Measurements from ENCODE around the gene FAM193A. TPM values are rescaled to one million over a fixed set of nuclear protein-coding genes. Genes with fewer than 3 reads are reported as not detected.

FAM193A gene
- total and polyA plus RNA-seq, 2 donors (not counting 1 experiment from before 2014, with no cell fraction given) = 16.0 to 62.7 TPM

DNA sequence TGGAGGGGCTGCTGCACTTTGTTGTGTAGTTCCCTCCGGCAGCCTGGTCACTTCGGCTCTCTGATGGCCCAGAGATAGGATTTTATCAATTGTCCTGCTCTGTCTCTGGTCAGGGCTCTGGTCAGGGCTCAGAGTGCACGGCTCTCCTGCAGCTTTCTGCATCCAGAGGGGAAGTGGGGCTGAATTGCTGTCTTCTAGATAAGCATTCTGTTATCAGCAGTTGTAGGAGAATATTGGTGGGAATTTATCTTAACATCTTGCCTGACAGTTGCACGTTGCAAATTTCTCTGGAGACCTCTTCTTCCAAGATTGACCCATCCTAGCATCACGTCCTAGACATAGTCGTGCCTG lies 62.8 kb downstream of the FAM193A start:
- H3K79me2 ChIP-seq (ENCODE audit: control insufficient read depth, insufficient read depth, low read length) = peaks cover 93% of the 10 kb centered on the region
- 52% methylated on average over 6 of the region's 6 CpGs for WGBS (ENCODE audit: insufficient coverage)
- H3K4me1 ChIP-seq (ENCODE audit: control insufficient read depth in 2 of 2, insufficient read depth in 2 of 2, low read length in 2 of 2) = peaks cover 42 to 47% of the 10 kb centered on the region in 2 donors
- H3K4me3 Mint-ChIP-seq = peak overlapping the region; percentile 42
- H3K27me3 Mint-ChIP-seq = no peaks in the 10 kb centered on the region
- no peaks in the 10 kb centered on the region for H3K9me3 Mint-ChIP-seq (ENCODE audit: insufficient read depth)
- no peaks in the 10 kb centered on the region for H3K9me3 ChIP-seq (ENCODE audit: control extremely low read depth in 1 of 3, control insufficient read depth in 2 of 3, insufficient read depth in 1 of 3, low read length in 2 of 3)
- no peak overlapping the region for H2AFZ ChIP-seq (ENCODE audit: insufficient read depth, low read depth, low read length, poor library complexity, severe bottlenecking)
- peak overlapping the region; percentile 10 for H3K9ac ChIP-seq (ENCODE audit: low read length)
- no peak for ATAC-seq (ENCODE audit: low read depth)
- intact Hi-C loops (cut with micrococcal nuclease) = loop anchor here (2.0 to 5.0 kb wide), 3 partner anchors 47 to 363 kb away; partner anchors contain the start of genes GRK4 and NOP14
- H3K4me2 ChIP-seq (replicated peaks; ENCODE audit: low read depth, low read length, poor library complexity, severe bottlenecking) = peak overlapping the region; percentile 60
- CTCF ChIA-PET = interaction anchor here (0.6 to 1.9 kb wide), 21 partner anchors 22 to 440 kb away, joined by 3 to 6 read pairs (median 3); no protein-coding TSS in a partner anchor
- peaks cover 56% of the 10 kb centered on the region for H3K4me1 Mint-ChIP-seq
- H3K27ac ChIP-seq (ENCODE audit: low read length in 2 of 2) = peak overlapping the region; percentile 51 to 67
- H3K36me3 ChIP-seq (replicated peaks in 1 of 2; ENCODE audit: control extremely low read depth in 1 of 2, control insufficient read depth in 1 of 2, extremely low read depth in 1 of 2, insufficient read depth in 2 of 2, low read length in 1 of 2) = peaks cover 0 to 3% of the 10 kb centered on the region in 2 experiments
- no peak for TF ChIP-seq EZH2 (IDR thresholded peaks at IDR 0.05; ENCODE audit: borderline replicate concordance, insufficient read depth, low read depth, low read length, poor library complexity, severe bottlenecking)
- TF ChIP-seq, protein P1, sequence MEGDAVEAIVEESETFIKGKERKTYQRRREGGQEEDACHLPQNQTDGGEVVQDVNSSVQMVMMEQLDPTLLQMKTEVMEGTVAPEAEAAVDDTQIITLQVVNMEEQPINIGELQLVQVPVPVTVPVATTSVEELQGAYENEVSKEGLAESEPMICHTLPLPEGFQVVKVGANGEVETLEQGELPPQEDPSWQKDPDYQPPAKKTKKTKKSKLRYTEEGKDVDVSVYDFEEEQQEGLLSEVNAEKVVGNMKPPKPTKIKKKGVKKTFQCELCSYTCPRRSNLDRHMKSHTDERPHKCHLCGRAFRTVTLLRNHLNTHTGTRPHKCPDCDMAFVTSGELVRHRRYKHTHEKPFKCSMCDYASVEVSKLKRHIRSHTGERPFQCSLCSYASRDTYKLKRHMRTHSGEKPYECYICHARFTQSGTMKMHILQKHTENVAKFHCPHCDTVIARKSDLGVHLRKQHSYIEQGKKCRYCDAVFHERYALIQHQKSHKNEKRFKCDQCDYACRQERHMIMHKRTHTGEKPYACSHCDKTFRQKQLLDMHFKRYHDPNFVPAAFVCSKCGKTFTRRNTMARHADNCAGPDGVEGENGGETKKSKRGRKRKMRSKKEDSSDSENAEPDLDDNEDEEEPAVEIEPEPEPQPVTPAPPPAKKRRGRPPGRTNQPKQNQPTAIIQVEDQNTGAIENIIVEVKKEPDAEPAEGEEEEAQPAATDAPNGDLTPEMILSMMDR (IDR thresholded peaks at IDR 0.05) = no peak
- DNase-seq = no peak
- H4K20me1 ChIP-seq (ENCODE audit: control insufficient read depth, insufficient read depth, low read length, poor library complexity, severe bottlenecking) = peaks cover 54% of the 10 kb centered on the region
- POLR2A ChIA-PET = interaction anchor here (0.7 kb wide), 2 partner anchors 27 to 381 kb away, joined by 3 read pairs; no protein-coding TSS in a partner anchor
- H3K27ac Mint-ChIP-seq = peak overlapping the region; percentile 91
- peak overlapping the region in 1 of 5 experiments; percentile 8 for H3K4me3 ChIP-seq (ENCODE audit: control extremely low read depth in 1 of 5, extremely low read depth in 1 of 5, insufficient read depth in 1 of 5, low read depth in 2 of 5, low read length in 4 of 5)
- no peaks in the 10 kb centered on the region for H3K27me3 ChIP-seq (replicated peaks in 1 of 4; ENCODE audit: control extremely low read depth in 1 of 4, control insufficient read depth in 3 of 4, insufficient read depth in 4 of 4, low read length in 3 of 4)

DNA sequence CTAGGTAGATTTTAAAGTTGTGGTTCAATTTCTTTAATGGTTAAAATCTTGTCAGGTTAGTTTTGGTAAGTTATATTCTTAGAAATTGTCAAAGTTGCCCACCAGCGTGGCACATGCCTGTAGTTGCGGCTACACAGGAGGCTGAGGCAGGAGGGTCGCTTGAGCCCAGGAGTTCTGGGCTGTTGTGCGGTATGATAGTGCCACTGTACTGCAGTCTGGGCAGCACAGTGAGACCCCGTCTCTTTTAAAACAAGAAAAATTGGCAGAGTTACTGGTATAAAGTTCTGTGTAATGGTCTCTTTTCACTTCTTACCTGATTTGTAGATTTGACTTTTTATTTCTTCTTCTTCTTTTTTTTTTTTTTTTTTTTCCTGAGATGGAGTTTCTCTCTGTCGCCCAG lies 64.4 kb downstream of the FAM193A start:
- Mint-ChIP-seq H3K4me3 (peak overlapping the region; percentile 54), H3K4me1 (peaks cover 61% of the 10 kb centered on the region), H3K9me3 (ENCODE audit: insufficient read depth) (no peaks in the 10 kb centered on the region), H3K27me3 (no peaks in the 10 kb centered on the region), H3K27ac (peak overlapping the region; percentile 91)
- Histone ChIP-seq H3K4me3 (ENCODE audit: control extremely low read depth in 1 of 5, extremely low read depth in 1 of 5, insufficient read depth in 1 of 5, low read depth in 2 of 5, low read length in 4 of 5) (no peak overlapping the region), H3K79me2 (ENCODE audit: control insufficient read depth, insufficient read depth, low read length) (peaks cover 93% of the 10 kb centered on the region), H4K20me1 (ENCODE audit: control insufficient read depth, insufficient read depth, low read length, poor library complexity, severe bottlenecking) (peaks cover 55% of the 10 kb centered on the region), H2AFZ (ENCODE audit: insufficient read depth, low read depth, low read length, poor library complexity, severe bottlenecking) (no peak overlapping the region), H3K9me3 (ENCODE audit: control extremely low read depth in 1 of 3, control insufficient read depth in 2 of 3, insufficient read depth in 1 of 3, low read length in 2 of 3) (no peaks in the 10 kb centered on the region), H3K4me1 (ENCODE audit: control insufficient read depth in 2 of 2, insufficient read depth in 2 of 2, low read length in 2 of 2) (peaks cover 51 to 57% of the 10 kb centered on the region in 2 donors), H3K9ac (ENCODE audit: low read length) (no peak overlapping the region), H3K36me3 (replicated peaks in 1 of 2; ENCODE audit: control extremely low read depth in 1 of 2, control insufficient read depth in 1 of 2, extremely low read depth in 1 of 2, insufficient read depth in 2 of 2, low read length in 1 of 2) (peaks cover 0 to 3% of the 10 kb centered on the region in 2 experiments), H3K27ac (ENCODE audit: low read length in 2 of 2) (peak overlapping the region in 1 of 2 donors; percentile 67), H3K4me2 (replicated peaks; ENCODE audit: low read depth, low read length, poor library complexity, severe bottlenecking) (peak overlapping the region; percentile 47), H3K27me3 (replicated peaks in 1 of 4; ENCODE audit: control extremely low read depth in 1 of 4, control insufficient read depth in 3 of 4, insufficient read depth in 4 of 4, low read length in 3 of 4) (no peaks in the 10 kb centered on the region)
- no peak for ATAC-seq (ENCODE audit: low read depth)
- POLR2A ChIA-PET = interaction anchor here (0.5 kb wide), 1 partner anchor 28 kb away, joined by 3 read pairs; no protein-coding TSS in a partner anchor
- CTCF ChIA-PET = interaction anchor here (1.2 kb wide), 1 partner anchor 380 kb away, joined by 4 read pairs; no protein-coding TSS in a partner anchor
- WGBS (ENCODE audit: insufficient coverage) = 94% methylated on average over 2 of the region's 6 CpGs
- intact Hi-C loops (cut with micrococcal nuclease) = no loop called here
- TF ChIP-seq, protein P1 (IDR thresholded peaks at IDR 0.05) = no peak
- TF ChIP-seq EZH2 (IDR thresholded peaks at IDR 0.05; ENCODE audit: borderline replicate concordance, insufficient read depth, low read depth, low read length, poor library complexity, severe bottlenecking) = no peak
- no peak for DNase-seq

Data from B cell (primary cell).